WTC11 (cell line): ENCODE data around the gene UBFD1. TPM values are rescaled to one million over a fixed set of nuclear protein-coding genes. Genes with fewer than 3 reads are reported as not detected.

Source experiments
- ATAC-seq: fragments of 200-7000 bp; cut with Tn5 transposase; 2 replicates; pipeline ENCODE4 v1.10.0; 2021; ENCODE audit warnings: mild to moderate bottlenecking, moderate library complexity
- CTCF ChIA-PET: fragments of 300-600 bp; sonication (Branson Sonifier 250); formaldehyde crosslinking; loops from one replicate; lab custom pipeline; 2021; ENCODE audit warnings: antibody characterized with exemption; lab: Charles Lee
- POLR2A ChIA-PET: fragments of 350-600 bp; sonication (Branson Sonifier 250); formaldehyde crosslinking; loops from one replicate; lab custom pipeline; 2021; ENCODE audit warnings: antibody characterized with exemption; lab: Charles Lee
- DNase-seq: peaks from one replicate; pipeline ENCODE4 v3.0.0; 2021; ENCODE audit warnings: low spot score
- H3K27ac Mint-ChIP-seq: 2 replicates; pipeline ENCODE4 v1.8.0; 2021; ENCODE audit warnings: mixed read lengths
- H3K27me3 Mint-ChIP-seq: 2 replicates; pipeline ENCODE4 v1.8.0; 2021; ENCODE audit warnings: low read depth, mild to moderate bottlenecking, moderate library complexity, mixed read lengths
- H3K36me3 Mint-ChIP-seq: 2 replicates; pipeline ENCODE4 v1.8.0; 2021; ENCODE audit warnings: mixed read lengths
- H3K4me1 Mint-ChIP-seq: 2 replicates; pipeline ENCODE4 v1.8.0; 2022; ENCODE audit warnings: mixed read lengths
- H3K4me3 Mint-ChIP-seq: 2 replicates; pipeline ENCODE4 v1.8.0; 2021; ENCODE audit warnings: mild to moderate bottlenecking, moderate library complexity, mixed read lengths
- H3K9me3 Mint-ChIP-seq: 2 replicates; pipeline ENCODE4 v1.8.0; 2021; ENCODE audit warnings: mixed read lengths
- ATF1 ChIP-seq: sonication (generic); formaldehyde crosslinking; IDR thresholded peaks from 2 replicates; pipeline ENCODE4 v1.8.1; 2023; ENCODE audit warnings: mild to moderate bottlenecking, moderate library complexity, missing genetic modification reagents
- CREM ChIP-seq: sonication (generic); formaldehyde crosslinking; IDR thresholded peaks from 2 replicates; pipeline ENCODE4 v1.8.1; 2022; ENCODE audit warnings: mild to moderate bottlenecking, missing genetic modification reagents, moderate library complexity
- CTCF ChIP-seq: fragments of 200-600 bp; IDR thresholded peaks from 2 replicates; pipeline ENCODE4 v1.8.0; 2022; ENCODE audit warnings: antibody characterized with exemption
- E2F4 ChIP-seq: sonication (generic); formaldehyde crosslinking; IDR thresholded peaks from 2 replicates; pipeline ENCODE4 v1.8.1; 2022; ENCODE audit warnings: low read depth, mild to moderate bottlenecking, moderate library complexity, missing genetic modification reagents, borderline replicate concordance
- ELF4 ChIP-seq: sonication (generic); formaldehyde crosslinking; IDR thresholded peaks from 2 replicates; pipeline ENCODE4 v1.8.1; 2022; ENCODE audit warnings: low read depth, mild to moderate bottlenecking, moderate library complexity, missing genetic modification reagents
- FOXJ3 ChIP-seq: sonication (generic); formaldehyde crosslinking; IDR thresholded peaks from 2 replicates; pipeline ENCODE4 v1.9.0; 2021; ENCODE audit warnings: missing genetic modification reagents, mild to moderate bottlenecking, borderline replicate concordance
- GABPB1 ChIP-seq: sonication (generic); formaldehyde crosslinking; IDR thresholded peaks from 2 replicates; pipeline ENCODE4 v1.8.1; 2023; ENCODE audit warnings: mild to moderate bottlenecking, missing genetic modification reagents
- IRF1 ChIP-seq: sonication (generic); formaldehyde crosslinking; IDR thresholded peaks from 2 replicates; pipeline ENCODE4 v1.8.0; 2023; ENCODE audit warnings: missing genetic modification reagents
- KAT7 ChIP-seq: sonication (generic); formaldehyde crosslinking; IDR thresholded peaks from 2 replicates; pipeline ENCODE4 v1.8.1; 2023; ENCODE audit warnings: missing genetic modification reagents, mild to moderate bottlenecking, borderline replicate concordance
- MAX ChIP-seq: sonication (generic); formaldehyde crosslinking; IDR thresholded peaks from 2 replicates; pipeline ENCODE4 v1.8.0; 2022; ENCODE audit warnings: mild to moderate bottlenecking, missing genetic modification reagents
- MYBL2 ChIP-seq: sonication (generic); formaldehyde crosslinking; IDR thresholded peaks from 2 replicates; pipeline ENCODE4 v1.8.1; 2023; ENCODE audit warnings: mild to moderate bottlenecking, moderate library complexity, missing genetic modification reagents
- NR2C2 ChIP-seq: sonication (generic); formaldehyde crosslinking; IDR thresholded peaks from 2 replicates; pipeline ENCODE4 v1.8.0; 2022; ENCODE audit warnings: mild to moderate bottlenecking, missing genetic modification reagents
- NR3C1 ChIP-seq: sonication (generic); formaldehyde crosslinking; conservative IDR thresholded peaks from 2 replicates; pipeline ENCODE4 v1.8.1; 2023; ENCODE audit warnings: low read depth, mild to moderate bottlenecking, missing genetic modification reagents
- OVOL2 ChIP-seq: fragments of 250-450 bp; sonication (Bioruptor Pico); IDR thresholded peaks from 2 replicates; pipeline ENCODE4 v1.9.0; 2021; ENCODE audit warnings: mild to moderate bottlenecking, borderline replicate concordance
- SMAD3 ChIP-seq: sonication (generic); formaldehyde crosslinking; IDR thresholded peaks from 2 replicates; pipeline ENCODE4 v1.8.0; 2022; ENCODE audit warnings: missing genetic modification reagents, mild to moderate bottlenecking, borderline replicate concordance
- SMAD4 ChIP-seq: sonication (generic); formaldehyde crosslinking; IDR thresholded peaks from 2 replicates; pipeline ENCODE4 v1.8.0; 2022; ENCODE audit warnings: mild to moderate bottlenecking, missing genetic modification reagents
- TEAD4 ChIP-seq: sonication (generic); formaldehyde crosslinking; IDR thresholded peaks from 2 replicates; pipeline ENCODE4 v1.8.0; 2022; ENCODE audit warnings: mild to moderate bottlenecking, missing genetic modification reagents
- ZNF121 ChIP-seq: sonication (generic); formaldehyde crosslinking; IDR thresholded peaks from 2 replicates; pipeline ENCODE4 v1.8.0; 2023; ENCODE audit warnings: missing genetic modification reagents
- ZNF219 ChIP-seq: sonication (generic); formaldehyde crosslinking; IDR thresholded peaks from 2 replicates; pipeline ENCODE4 v1.8.0; 2023; ENCODE audit warnings: missing genetic modification reagents, mild to moderate bottlenecking, borderline replicate concordance
- ZNF396 ChIP-seq: fragments of 250-450 bp; sonication (Bioruptor Pico); IDR thresholded peaks from 2 replicates; pipeline ENCODE4 v1.8.0; 2021; ENCODE audit warnings: mild to moderate bottlenecking, moderate library complexity, borderline replicate concordance
- ZNF416 ChIP-seq: fragments of 250-450 bp; sonication (Bioruptor Pico); IDR thresholded peaks from 2 replicates; pipeline ENCODE4 v1.9.0; 2021; ENCODE audit warnings: mild to moderate bottlenecking, inconsistent platforms
- total RNA-seq: library from RNA; stranded (reverse); gene quantifications from 3 replicates; pipeline ENCODE4 v1.2.3, GENCODE V29; 2021
- TF ChIP-seq, protein P1 (sequence below): fragments of 250-450 bp; sonication (Bioruptor Pico); IDR thresholded peaks from 2 replicates; pipeline ENCODE4 v1.8.0; 2021; ENCODE audit warnings: mild to moderate bottlenecking
- TF ChIP-seq, protein P2 (sequence below): sonication (generic); formaldehyde crosslinking; conservative IDR thresholded peaks from 2 replicates; pipeline ENCODE4 v1.8.1; 2022; ENCODE audit warnings: mild to moderate bottlenecking, missing genetic modification reagents
- TF ChIP-seq, protein P3 (sequence below): fragments of 250-450 bp; sonication (Bioruptor Pico); IDR thresholded peaks from 2 replicates; pipeline ENCODE4 v1.9.0; 2021; ENCODE audit warnings: mild to moderate bottlenecking, borderline replicate concordance
- TF ChIP-seq, protein P4 (sequence below): sonication (generic); formaldehyde crosslinking; IDR thresholded peaks from 2 replicates; pipeline ENCODE4 v1.8.1; 2022; ENCODE audit warnings: low read depth, missing genetic modification reagents, borderline replicate concordance

Gene UBFD1
- total RNA-seq, 1 experiment from 2014 or later: 128 TPM

- H3K9me3 Mint-ChIP-seq: no peaks in the 10 kb centered on the region
- no peak for ATAC-seq
- ChIA-PET CTCF (interaction anchor here (1.2 to 1.5 kb wide), 2 partner anchors 24 to 68 kb away, joined by 3 to 4 read pairs; partner anchors contain the start of gene NDUFAB1), POLR2A (no interaction called here)
- no peak overlapping the region for H3K4me3 Mint-ChIP-seq
- no peaks in the 10 kb centered on the region for H3K4me1 Mint-ChIP-seq
- H3K27me3 Mint-ChIP-seq: no peaks in the 10 kb centered on the region
- TF ChIP-seq ZNF416 (CRISPR knock-in tag): no peak
- no peak for TF ChIP-seq ZNF219 (CRISPR knock-in tag)
- TF ChIP-seq GABPB1 (CRISPR knock-in tag): no peak
- no peak for TF ChIP-seq CTCF
- no peak for TF ChIP-seq CREM (CRISPR knock-in tag)
- no peak for TF ChIP-seq OVOL2 (CRISPR knock-in tag)
- TF ChIP-seq, protein P1, sequence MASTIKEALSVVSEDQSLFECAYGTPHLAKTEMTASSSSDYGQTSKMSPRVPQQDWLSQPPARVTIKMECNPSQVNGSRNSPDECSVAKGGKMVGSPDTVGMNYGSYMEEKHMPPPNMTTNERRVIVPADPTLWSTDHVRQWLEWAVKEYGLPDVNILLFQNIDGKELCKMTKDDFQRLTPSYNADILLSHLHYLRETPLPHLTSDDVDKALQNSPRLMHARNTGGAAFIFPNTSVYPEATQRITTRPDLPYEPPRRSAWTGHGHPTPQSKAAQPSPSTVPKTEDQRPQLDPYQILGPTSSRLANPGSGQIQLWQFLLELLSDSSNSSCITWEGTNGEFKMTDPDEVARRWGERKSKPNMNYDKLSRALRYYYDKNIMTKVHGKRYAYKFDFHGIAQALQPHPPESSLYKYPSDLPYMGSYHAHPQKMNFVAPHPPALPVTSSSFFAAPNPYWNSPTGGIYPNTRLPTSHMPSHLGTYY (CRISPR knock-in tag): no peak
- no peak for TF ChIP-seq TEAD4 (CRISPR knock-in tag)
- no peak for TF ChIP-seq KAT7 (CRISPR knock-in tag)
- TF ChIP-seq SMAD4 (CRISPR knock-in tag): no peak
- TF ChIP-seq, protein P2, sequence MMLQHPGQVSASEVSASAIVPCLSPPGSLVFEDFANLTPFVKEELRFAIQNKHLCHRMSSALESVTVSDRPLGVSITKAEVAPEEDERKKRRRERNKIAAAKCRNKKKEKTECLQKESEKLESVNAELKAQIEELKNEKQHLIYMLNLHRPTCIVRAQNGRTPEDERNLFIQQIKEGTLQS: no peak
- TF ChIP-seq NR2C2 (CRISPR knock-in tag): no peak
- no peak for TF ChIP-seq ATF1 (CRISPR knock-in tag)
- TF ChIP-seq, protein P3, sequence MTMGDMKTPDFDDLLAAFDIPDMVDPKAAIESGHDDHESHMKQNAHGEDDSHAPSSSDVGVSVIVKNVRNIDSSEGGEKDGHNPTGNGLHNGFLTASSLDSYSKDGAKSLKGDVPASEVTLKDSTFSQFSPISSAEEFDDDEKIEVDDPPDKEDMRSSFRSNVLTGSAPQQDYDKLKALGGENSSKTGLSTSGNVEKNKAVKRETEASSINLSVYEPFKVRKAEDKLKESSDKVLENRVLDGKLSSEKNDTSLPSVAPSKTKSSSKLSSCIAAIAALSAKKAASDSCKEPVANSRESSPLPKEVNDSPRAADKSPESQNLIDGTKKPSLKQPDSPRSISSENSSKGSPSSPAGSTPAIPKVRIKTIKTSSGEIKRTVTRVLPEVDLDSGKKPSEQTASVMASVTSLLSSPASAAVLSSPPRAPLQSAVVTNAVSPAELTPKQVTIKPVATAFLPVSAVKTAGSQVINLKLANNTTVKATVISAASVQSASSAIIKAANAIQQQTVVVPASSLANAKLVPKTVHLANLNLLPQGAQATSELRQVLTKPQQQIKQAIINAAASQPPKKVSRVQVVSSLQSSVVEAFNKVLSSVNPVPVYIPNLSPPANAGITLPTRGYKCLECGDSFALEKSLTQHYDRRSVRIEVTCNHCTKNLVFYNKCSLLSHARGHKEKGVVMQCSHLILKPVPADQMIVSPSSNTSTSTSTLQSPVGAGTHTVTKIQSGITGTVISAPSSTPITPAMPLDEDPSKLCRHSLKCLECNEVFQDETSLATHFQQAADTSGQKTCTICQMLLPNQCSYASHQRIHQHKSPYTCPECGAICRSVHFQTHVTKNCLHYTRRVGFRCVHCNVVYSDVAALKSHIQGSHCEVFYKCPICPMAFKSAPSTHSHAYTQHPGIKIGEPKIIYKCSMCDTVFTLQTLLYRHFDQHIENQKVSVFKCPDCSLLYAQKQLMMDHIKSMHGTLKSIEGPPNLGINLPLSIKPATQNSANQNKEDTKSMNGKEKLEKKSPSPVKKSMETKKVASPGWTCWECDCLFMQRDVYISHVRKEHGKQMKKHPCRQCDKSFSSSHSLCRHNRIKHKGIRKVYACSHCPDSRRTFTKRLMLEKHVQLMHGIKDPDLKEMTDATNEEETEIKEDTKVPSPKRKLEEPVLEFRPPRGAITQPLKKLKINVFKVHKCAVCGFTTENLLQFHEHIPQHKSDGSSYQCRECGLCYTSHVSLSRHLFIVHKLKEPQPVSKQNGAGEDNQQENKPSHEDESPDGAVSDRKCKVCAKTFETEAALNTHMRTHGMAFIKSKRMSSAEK (CRISPR knock-in tag): no peak
- no peak for TF ChIP-seq ZNF396 (CRISPR knock-in tag)
- TF ChIP-seq FOXJ3: no peak
- no peak for TF ChIP-seq MYBL2 (CRISPR knock-in tag)
- H3K36me3 Mint-ChIP-seq: peaks cover 69% of the 10 kb centered on the region
- no peak for DNase-seq
- no peak overlapping the region for H3K27ac Mint-ChIP-seq
Observed at GRCh38 chr16:23528644-23529310, 28.8 kb upstream of the UBFD1 start.

- no peaks in the 10 kb centered on the region for H3K27me3 Mint-ChIP-seq
- no peak overlapping the region for H3K4me3 Mint-ChIP-seq
- H3K9me3 Mint-ChIP-seq: no peaks in the 10 kb centered on the region
- POLR2A ChIA-PET: no interaction called here
- ATAC-seq (no peak), DNase-seq (no peak)
- H3K4me1 Mint-ChIP-seq: no peaks in the 10 kb centered on the region
- CTCF ChIA-PET: interaction anchor here (1.2 to 1.5 kb wide), 2 partner anchors 25 to 67 kb away, joined by 3 to 4 read pairs; partner anchors contain the start of gene NDUFAB1
- H3K27ac Mint-ChIP-seq: no peak overlapping the region
- peaks cover 68% of the 10 kb centered on the region for H3K36me3 Mint-ChIP-seq
- TF ChIP-seq E2F4 (CRISPR knock-in tag) (no peak), ELF4 (no peak), IRF1 (CRISPR knock-in tag) (no peak), NR3C1 (CRISPR knock-in tag) (no peak), MAX (CRISPR knock-in tag) (no peak), SMAD3 (no peak), ZNF121 (no peak)
- TF ChIP-seq, protein P4, sequence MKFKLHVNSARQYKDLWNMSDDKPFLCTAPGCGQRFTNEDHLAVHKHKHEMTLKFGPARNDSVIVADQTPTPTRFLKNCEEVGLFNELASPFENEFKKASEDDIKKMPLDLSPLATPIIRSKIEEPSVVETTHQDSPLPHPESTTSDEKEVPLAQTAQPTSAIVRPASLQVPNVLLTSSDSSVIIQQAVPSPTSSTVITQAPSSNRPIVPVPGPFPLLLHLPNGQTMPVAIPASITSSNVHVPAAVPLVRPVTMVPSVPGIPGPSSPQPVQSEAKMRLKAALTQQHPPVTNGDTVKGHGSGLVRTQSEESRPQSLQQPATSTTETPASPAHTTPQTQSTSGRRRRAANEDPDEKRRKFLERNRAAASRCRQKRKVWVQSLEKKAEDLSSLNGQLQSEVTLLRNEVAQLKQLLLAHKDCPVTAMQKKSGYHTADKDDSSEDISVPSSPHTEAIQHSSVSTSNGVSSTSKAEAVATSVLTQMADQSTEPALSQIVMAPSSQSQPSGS (CRISPR knock-in tag): no peak
Observed at GRCh38 chr16:23530062-23530461, 27.5 kb upstream of the UBFD1 start.
